ENCODE results near the gene PSMA5.
"Not testable (repeated sequence)": the region's sequence is repeated elsewhere in the genome, so short reads cannot be mapped to it uniquely, and the experiment has no call there.

The PSMA5 gene

DNA sequence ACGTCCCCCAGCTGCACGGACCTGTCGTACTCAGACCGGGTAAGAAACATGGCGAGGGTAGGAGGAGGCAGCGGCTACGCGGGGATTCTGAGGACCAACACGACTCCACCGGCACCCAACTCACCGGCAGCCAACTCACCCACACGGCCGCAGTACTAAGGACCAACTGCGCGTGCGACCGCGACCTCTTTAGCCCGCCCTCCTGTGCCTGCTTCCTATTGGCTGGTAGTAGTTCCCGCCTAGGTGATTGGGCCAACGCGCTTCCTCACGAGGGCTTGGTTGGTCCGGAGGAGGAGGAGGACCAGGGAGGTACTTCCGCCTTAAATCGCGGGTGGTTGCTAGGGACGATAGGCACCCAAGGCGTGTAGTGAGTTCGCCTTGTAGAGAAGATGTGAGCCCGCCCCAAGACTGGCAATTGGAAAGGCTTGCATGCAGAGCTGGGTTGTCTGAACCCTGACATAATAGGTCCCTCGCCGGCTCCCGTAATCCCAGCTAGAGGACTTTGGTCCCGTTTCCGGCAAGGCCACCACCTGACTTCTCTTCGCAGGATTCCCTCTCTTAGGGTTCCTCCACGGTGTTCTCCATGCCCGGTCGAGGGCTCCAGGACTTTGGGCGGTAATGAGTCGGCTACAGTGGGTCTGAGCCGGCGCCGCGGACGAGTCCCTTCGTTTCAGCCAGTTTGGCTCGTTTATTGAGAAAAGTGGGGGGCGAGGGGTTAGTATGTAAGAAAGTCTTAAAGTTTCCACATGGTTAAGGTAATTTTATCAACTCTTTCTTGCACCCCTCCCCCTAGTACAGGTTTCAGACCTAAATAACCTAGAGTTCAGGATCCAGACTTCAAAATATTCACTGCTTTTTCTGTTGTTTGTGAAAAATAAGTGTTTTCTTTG lies at the start of gene PSMA5:
TSS of gene PSMA5 (minus strand) at position 168 of the 890 bp plus-strand sequence. CDS start at position 50, 118 bp downstream.
- TF ChIP-seq ZNF274 (IDR thresholded peaks at IDR 0.05; ENCODE audit: low read depth, low read length), result no peak
- no peak for TF ChIP-seq YY1 (IDR thresholded peaks at IDR 0.05; ENCODE audit: insufficient read depth, insufficient read length)
- TF ChIP-seq SUZ12 (IDR thresholded peaks at IDR 0.05; ENCODE audit: extremely low read depth, insufficient read depth, insufficient read length), result no peak
- no peaks in the 10 kb centered on the region for H3K27me3 ChIP-seq (ENCODE audit: insufficient read depth, insufficient read length)
- peak within 1 kb of the TSS; percentile 93 for H3K9ac ChIP-seq (ENCODE audit: insufficient read length, low read depth)
- H3K4me3 ChIP-seq (ENCODE audit: insufficient read length, low read depth), result peak within 1 kb of the TSS; percentile 92
- DNase-seq (ENCODE audit: low read depth, low spot score), result peak; percentile 98
- no peaks in the 10 kb centered on the region for H3K4me1 ChIP-seq (ENCODE audit: insufficient read depth, insufficient read length)
- H3K36me3 ChIP-seq (ENCODE audit: insufficient read depth, insufficient read length, low read length), result peaks cover 26% of the 10 kb centered on the region
- H3K9me3 ChIP-seq (ENCODE audit: insufficient read depth, low read length), result no peaks in the 10 kb centered on the region

DNA sequence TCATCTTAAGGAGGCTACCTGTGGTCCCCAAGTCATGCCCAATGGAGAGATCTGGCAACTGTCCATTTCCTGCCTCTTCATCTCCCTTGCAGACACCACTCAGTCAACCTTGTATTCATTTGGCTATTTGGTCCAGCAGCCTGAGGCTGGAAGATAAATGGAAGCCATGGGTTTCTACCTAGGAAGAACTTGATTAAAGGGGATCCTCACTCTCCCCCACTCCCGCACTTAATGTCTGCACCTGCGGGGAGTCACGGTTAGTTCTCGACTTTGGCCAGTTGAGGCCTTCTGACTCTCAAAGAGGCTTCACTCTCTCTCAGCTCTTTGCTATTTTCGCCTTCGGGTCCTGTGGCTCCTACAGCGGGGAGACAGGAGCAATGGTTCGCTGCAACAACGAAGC lies 49.0 kb upstream of the PSMA5 start:
- no peak for DNase-seq (ENCODE audit: low read depth, low spot score)
- Histone ChIP-seq H3K36me3 (ENCODE audit: insufficient read depth, insufficient read length, low read length) (no peaks in the 10 kb centered on the region), H3K4me1 (ENCODE audit: insufficient read depth, insufficient read length) (peaks cover 2% of the 10 kb centered on the region), H3K9ac (ENCODE audit: insufficient read length, low read depth) (no peak overlapping the region), H3K4me3 (ENCODE audit: insufficient read length, low read depth) (no peak overlapping the region), H3K9me3 (ENCODE audit: insufficient read depth, low read length) (no peaks in the 10 kb centered on the region), H3K27me3 (ENCODE audit: insufficient read depth, insufficient read length) (no peaks in the 10 kb centered on the region)
- no peak for TF ChIP-seq SUZ12 (IDR thresholded peaks at IDR 0.05; ENCODE audit: extremely low read depth, insufficient read depth, insufficient read length)
- no peak for TF ChIP-seq YY1 (IDR thresholded peaks at IDR 0.05; ENCODE audit: insufficient read depth, insufficient read length)
- TF ChIP-seq ZNF274 (IDR thresholded peaks at IDR 0.05; ENCODE audit: low read depth, low read length), result no peak

DNA sequence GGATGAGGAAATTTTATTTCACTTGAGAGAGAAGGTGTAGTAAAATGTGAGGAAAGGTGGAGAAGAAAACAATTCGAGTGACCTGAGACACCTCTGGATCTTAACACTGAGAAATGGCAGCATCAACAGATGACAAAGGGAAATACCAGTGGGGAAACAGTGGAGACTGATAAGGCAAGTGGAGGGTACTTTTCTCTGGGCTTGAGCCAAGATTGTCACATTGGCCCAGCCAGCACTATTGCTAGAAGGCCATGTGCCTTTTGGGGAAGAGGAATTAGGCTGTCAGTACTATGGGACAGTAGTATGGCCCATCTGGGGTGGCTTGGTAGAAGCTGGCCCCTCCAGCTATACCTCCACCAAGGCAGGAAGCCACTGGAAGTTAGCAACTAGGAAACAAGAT lies 48.4 kb upstream of the PSMA5 start:
- Histone ChIP-seq H3K27me3 (ENCODE audit: insufficient read depth, insufficient read length) (no peaks in the 10 kb centered on the region), H3K4me3 (ENCODE audit: insufficient read length, low read depth) (no peak overlapping the region), H3K36me3 (ENCODE audit: insufficient read depth, insufficient read length, low read length) (no peaks in the 10 kb centered on the region)

DNA sequence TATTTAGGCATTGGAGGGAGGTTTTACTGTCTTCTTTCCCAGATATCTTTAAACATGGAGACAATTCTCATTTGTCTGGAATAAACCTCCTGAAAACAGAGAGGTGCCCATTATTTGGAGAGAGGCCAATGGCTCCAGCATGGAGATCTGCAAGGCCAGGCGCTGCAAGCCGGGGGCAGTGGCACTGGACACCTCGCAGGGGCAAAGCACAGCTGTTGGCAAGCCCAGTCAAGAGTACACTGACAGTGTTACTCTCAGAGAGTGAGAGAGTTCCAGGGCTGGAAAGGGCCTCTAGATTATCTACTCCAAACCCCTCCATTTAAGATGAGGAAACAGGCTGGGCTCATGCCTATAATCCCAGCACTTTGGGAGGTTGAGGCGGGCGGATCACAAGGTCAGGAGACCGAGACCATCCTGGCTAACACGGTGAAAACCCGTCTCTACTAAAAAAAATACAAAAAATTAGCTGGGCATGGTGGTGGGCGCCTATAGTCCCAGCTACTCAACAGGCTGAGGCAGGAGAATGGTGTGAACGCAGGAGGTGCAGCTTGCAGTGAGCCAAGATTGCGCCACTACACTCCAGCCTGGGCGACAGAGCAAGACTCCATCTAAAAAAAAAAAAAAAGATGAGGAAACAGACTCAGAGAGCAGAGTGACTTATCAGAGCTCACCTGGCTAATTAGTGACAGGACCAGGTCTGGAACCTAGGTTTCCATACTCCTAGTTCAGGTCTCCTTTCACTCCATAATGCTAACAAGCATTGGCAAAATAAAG lies 47.2 kb upstream of the PSMA5 start:
- DNase-seq (ENCODE audit: low read depth, low spot score); H3K36me3 ChIP-seq (ENCODE audit: insufficient read depth, insufficient read length, low read length); H3K27me3 ChIP-seq (ENCODE audit: insufficient read depth, insufficient read length); H3K9ac ChIP-seq (ENCODE audit: insufficient read length, low read depth); H3K4me1 ChIP-seq (ENCODE audit: insufficient read depth, insufficient read length); H3K4me3 ChIP-seq (ENCODE audit: insufficient read length, low read depth); H3K9me3 ChIP-seq (ENCODE audit: insufficient read depth, low read length): not testable (repeated sequence)

More for the DNA sequence above, 48.4 kb upstream of the PSMA5 start:
- Histone ChIP-seq H3K9me3 (ENCODE audit: insufficient read depth, low read length) (no peaks in the 10 kb centered on the region), H3K9ac (ENCODE audit: insufficient read length, low read depth) (no peak overlapping the region), H3K4me1 (ENCODE audit: insufficient read depth, insufficient read length) (peaks cover 2% of the 10 kb centered on the region)
- DNase-seq (ENCODE audit: low read depth, low spot score), result no peak
- TF ChIP-seq SUZ12 (IDR thresholded peaks at IDR 0.05; ENCODE audit: extremely low read depth, insufficient read depth, insufficient read length) (no peak), YY1 (IDR thresholded peaks at IDR 0.05; ENCODE audit: insufficient read depth, insufficient read length) (no peak), ZNF274 (IDR thresholded peaks at IDR 0.05; ENCODE audit: low read depth, low read length) (no peak)

DNA sequence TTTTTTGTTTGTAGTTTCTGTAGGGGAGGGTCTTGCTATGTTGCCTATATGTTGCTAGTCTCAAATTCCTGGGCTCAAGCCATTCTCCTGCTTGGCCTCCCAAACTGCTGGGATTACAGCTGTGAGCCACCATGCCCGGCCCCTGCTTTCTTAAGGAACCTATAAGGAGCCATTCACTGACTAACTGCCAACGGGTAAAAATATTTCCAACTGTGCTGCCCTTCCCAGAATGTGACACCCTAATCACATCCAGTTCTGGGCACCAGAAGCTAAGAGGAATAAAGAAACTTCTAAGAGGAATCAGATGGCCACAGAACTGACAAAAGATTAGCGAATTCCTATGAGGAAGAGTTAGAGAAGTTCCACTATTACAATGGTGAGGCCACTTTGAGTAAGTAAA lies 46.5 kb upstream of the PSMA5 start:
- Histone ChIP-seq H3K27me3 (ENCODE audit: insufficient read depth, insufficient read length) (peaks cover 10% of the 10 kb centered on the region), H3K4me3 (ENCODE audit: insufficient read length, low read depth) (no peak overlapping the region), H3K9me3 (ENCODE audit: insufficient read depth, low read length) (no peaks in the 10 kb centered on the region), H3K9ac (ENCODE audit: insufficient read length, low read depth) (no peak overlapping the region), H3K36me3 (ENCODE audit: insufficient read depth, insufficient read length, low read length) (no peaks in the 10 kb centered on the region), H3K4me1 (ENCODE audit: insufficient read depth, insufficient read length) (peaks cover 2% of the 10 kb centered on the region)
- no peak for TF ChIP-seq ZNF274 (IDR thresholded peaks at IDR 0.05; ENCODE audit: low read depth, low read length)
- no peak for TF ChIP-seq SUZ12 (IDR thresholded peaks at IDR 0.05; ENCODE audit: extremely low read depth, insufficient read depth, insufficient read length)
- TF ChIP-seq YY1 (IDR thresholded peaks at IDR 0.05; ENCODE audit: insufficient read depth, insufficient read length), result no peak
- DNase-seq (ENCODE audit: low read depth, low spot score), result no peak

DNA sequence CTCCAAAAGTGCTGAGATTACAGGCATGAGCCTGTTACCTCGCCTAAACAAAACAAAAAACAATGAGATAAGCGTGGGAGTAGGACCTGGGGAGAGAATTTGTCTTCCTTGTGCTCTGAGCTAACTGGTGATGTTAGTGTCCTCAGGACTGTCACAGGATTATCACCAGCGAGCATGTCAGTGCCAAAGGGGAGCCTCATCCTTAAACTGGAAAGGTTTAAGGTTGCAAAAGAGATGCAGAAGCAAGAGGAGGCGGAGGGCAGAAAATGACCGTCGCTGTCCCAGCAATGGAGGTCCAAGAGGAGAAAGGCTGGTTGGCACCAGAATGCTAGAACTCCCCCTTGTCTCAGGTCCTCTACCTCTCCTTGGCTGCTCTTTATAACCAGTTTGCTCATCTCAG lies 44.0 kb upstream of the PSMA5 start:
- Histone ChIP-seq H3K36me3 (ENCODE audit: insufficient read depth, insufficient read length, low read length) (no peaks in the 10 kb centered on the region), H3K4me1 (ENCODE audit: insufficient read depth, insufficient read length) (no peaks in the 10 kb centered on the region), H3K27me3 (ENCODE audit: insufficient read depth, insufficient read length) (peaks cover 28% of the 10 kb centered on the region), H3K9ac (ENCODE audit: insufficient read length, low read depth) (no peak overlapping the region), H3K4me3 (ENCODE audit: insufficient read length, low read depth) (no peak overlapping the region), H3K9me3 (ENCODE audit: insufficient read depth, low read length) (no peaks in the 10 kb centered on the region)
- DNase-seq (ENCODE audit: low read depth, low spot score), result no peak
- TF ChIP-seq YY1 (IDR thresholded peaks at IDR 0.05; ENCODE audit: insufficient read depth, insufficient read length), result no peak
- no peak for TF ChIP-seq ZNF274 (IDR thresholded peaks at IDR 0.05; ENCODE audit: low read depth, low read length)
- no peak for TF ChIP-seq SUZ12 (IDR thresholded peaks at IDR 0.05; ENCODE audit: extremely low read depth, insufficient read depth, insufficient read length)

DNA sequence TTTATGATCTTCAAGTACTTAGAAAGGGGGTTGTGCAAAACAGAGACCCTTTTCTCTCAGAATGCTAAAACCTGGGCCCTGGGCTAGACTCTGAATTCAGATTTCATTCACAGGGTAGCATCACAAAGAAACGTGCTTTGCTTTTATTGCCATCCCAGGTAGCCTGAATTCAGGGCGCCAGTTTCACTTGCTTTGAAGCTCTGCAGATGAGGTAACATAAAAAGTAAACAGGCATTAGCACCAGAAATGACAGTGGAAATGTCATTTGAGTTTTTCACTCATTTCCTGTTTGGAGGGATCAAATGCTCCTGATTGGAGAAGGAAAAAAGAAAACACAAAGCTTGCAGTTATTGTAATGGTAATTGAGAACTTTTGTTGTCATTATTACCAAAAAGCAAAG lies 42.7 kb upstream of the PSMA5 start:
- Histone ChIP-seq H3K4me3 (ENCODE audit: insufficient read length, low read depth) (no peak overlapping the region), H3K4me1 (ENCODE audit: insufficient read depth, insufficient read length) (no peaks in the 10 kb centered on the region), H3K36me3 (ENCODE audit: insufficient read depth, insufficient read length, low read length) (no peaks in the 10 kb centered on the region), H3K9me3 (ENCODE audit: insufficient read depth, low read length) (no peaks in the 10 kb centered on the region), H3K27me3 (ENCODE audit: insufficient read depth, insufficient read length) (peaks cover 41% of the 10 kb centered on the region), H3K9ac (ENCODE audit: insufficient read length, low read depth) (no peak overlapping the region)
- DNase-seq (ENCODE audit: low read depth, low spot score), result no peak
- TF ChIP-seq SUZ12 (IDR thresholded peaks at IDR 0.05; ENCODE audit: extremely low read depth, insufficient read depth, insufficient read length) (no peak), ZNF274 (IDR thresholded peaks at IDR 0.05; ENCODE audit: low read depth, low read length) (no peak), YY1 (IDR thresholded peaks at IDR 0.05; ENCODE audit: insufficient read depth, insufficient read length) (no peak)
